IPS-20b (cell line): ENCODE results near the gene APRT.

ENCODE experiments used
- H3K27ac ChIP-seq: one replicate; pipeline ENCODE4 v1.5.1; 2013; ENCODE audit warnings: low read length
- H3K27me3 ChIP-seq: 2 replicates; pipeline ENCODE4 v1.6.1; 2013; ENCODE audit warnings: mild to moderate bottlenecking, low read length, inconsistent platforms; ENCODE audit not compliant: insufficient read depth
- H3K36me3 ChIP-seq: 2 replicates; pipeline ENCODE4 v1.6.1; 2013; ENCODE audit warnings: low read depth, mild to moderate bottlenecking, inconsistent platforms, low read length, moderate library complexity; ENCODE audit not compliant: insufficient read depth
- H3K4me1 ChIP-seq: 2 replicates; pipeline ENCODE4 v1.6.1; 2013; ENCODE audit warnings: mild to moderate bottlenecking, control low read depth, inconsistent platforms, low read length, moderate library complexity; ENCODE audit not compliant: insufficient read depth
- H3K4me3 ChIP-seq: 2 replicates; pipeline ENCODE4 v1.5.1; 2013; ENCODE audit warnings: mild to moderate bottlenecking, low read length, inconsistent platforms
- H3K9ac ChIP-seq: 2 replicates; pipeline ENCODE4 v1.6.1; 2013; ENCODE audit warnings: low read depth, mild to moderate bottlenecking, inconsistent platforms, low read length, moderate library complexity
- H3K9me3 ChIP-seq: 2 replicates; pipeline ENCODE4 v1.6.1; 2013; ENCODE audit warnings: mild to moderate bottlenecking, low read depth, low read length, inconsistent platforms; ENCODE audit not compliant: insufficient read depth

APRT gene

GRCh38 chr16:88810166-88810911 lies 1.4 kb downstream of the APRT start:
- Histone ChIP-seq H3K27ac (no peak overlapping the region), H3K36me3 (peaks cover 53% of the 10 kb centered on the region)

GRCh38 chr16:88809676-88810165 lies 2.0 kb downstream of the APRT start:
- Histone ChIP-seq H3K36me3 (peaks cover 59% of the 10 kb centered on the region), H3K4me3 (peak overlapping the region; percentile 91; the same call in 1 of the 2 replicates), H3K9me3 (no peaks in the 10 kb centered on the region), H3K27ac (no peak overlapping the region), H3K4me1 (peaks cover 4% of the 10 kb centered on the region; the same call in 1 of the 2 replicates), H3K9ac (peak overlapping the region; percentile 92; the same call in 1 of the 2 replicates), H3K27me3 (no peaks in the 10 kb centered on the region)

More at GRCh38 chr16:88810166-88810911, 1.4 kb downstream of the APRT start:
- Histone ChIP-seq H3K27me3 (no peaks in the 10 kb centered on the region), H3K4me3 (peak overlapping the region; percentile 91), H3K9ac (peak overlapping the region; percentile 92), H3K9me3 (no peaks in the 10 kb centered on the region), H3K4me1 (no peaks in the 10 kb centered on the region)

- H3K27me3 ChIP-seq: no peaks in the 10 kb centered on the region
- peaks cover 60% of the 10 kb centered on the region for H3K36me3 ChIP-seq
- H3K27ac ChIP-seq: no peak overlapping the region
- H3K4me1 ChIP-seq: peaks cover 6% of the 10 kb centered on the region; the same call in 1 of the 2 replicates
- H3K9ac ChIP-seq: no peak overlapping the region
- no peaks in the 10 kb centered on the region for H3K9me3 ChIP-seq
- no peak overlapping the region for H3K4me3 ChIP-seq
These were observed 2.6 kb downstream of the APRT start for GRCh38 chr16:88809068-88809675.

GRCh38 chr16:88807626-88808453 lies 3.9 kb downstream of the APRT start:
- H3K27ac ChIP-seq: no peak overlapping the region
- H3K9ac ChIP-seq: no peak overlapping the region
- peaks cover 6% of the 10 kb centered on the region; the same call in 1 of the 2 replicates for H3K4me1 ChIP-seq
- no peak overlapping the region for H3K4me3 ChIP-seq
- no peaks in the 10 kb centered on the region for H3K9me3 ChIP-seq
- peaks cover 60% of the 10 kb centered on the region for H3K36me3 ChIP-seq
- H3K27me3 ChIP-seq: no peaks in the 10 kb centered on the region

- Histone ChIP-seq H3K9me3 (no peaks in the 10 kb centered on the region), H3K27ac (no peak overlapping the region), H3K36me3 (peaks cover 60% of the 10 kb centered on the region), H3K4me3 (no peak overlapping the region), H3K27me3 (no peaks in the 10 kb centered on the region), H3K9ac (no peak overlapping the region), H3K4me1 (peaks cover 6% of the 10 kb centered on the region; the same call in 1 of the 2 replicates)
These were observed 4.5 kb downstream of the APRT start for GRCh38 chr16:88807142-88807625.

GRCh38 chr16:88806491-88807111 lies 5.1 kb downstream of the APRT start:
- H3K4me1 ChIP-seq: peaks cover 6% of the 10 kb centered on the region; the same call in 1 of the 2 replicates
- H3K27me3 ChIP-seq: no peaks in the 10 kb centered on the region
- no peak overlapping the region for H3K27ac ChIP-seq
- no peak overlapping the region for H3K4me3 ChIP-seq
- no peak overlapping the region for H3K9ac ChIP-seq
- no peaks in the 10 kb centered on the region for H3K9me3 ChIP-seq
- peaks cover 60% of the 10 kb centered on the region for H3K36me3 ChIP-seq

GRCh38 chr16:88805887-88806393 lies 5.8 kb downstream of the APRT start:
- peaks cover 60% of the 10 kb centered on the region for H3K36me3 ChIP-seq
- H3K9me3 ChIP-seq: no peaks in the 10 kb centered on the region
- peaks cover 6% of the 10 kb centered on the region; the same call in 1 of the 2 replicates for H3K4me1 ChIP-seq
- no peak overlapping the region for H3K4me3 ChIP-seq
- H3K27ac ChIP-seq: no peak overlapping the region
- H3K27me3 ChIP-seq: no peaks in the 10 kb centered on the region
- no peak overlapping the region for H3K9ac ChIP-seq

- H3K27me3 ChIP-seq: no peaks in the 10 kb centered on the region
- H3K4me3 ChIP-seq: peak overlapping the region; percentile 95; the same call in 1 of the 2 replicates
- H3K4me1 ChIP-seq: peaks cover 6% of the 10 kb centered on the region; the same call in 1 of the 2 replicates
- no peaks in the 10 kb centered on the region for H3K9me3 ChIP-seq
- H3K36me3 ChIP-seq: peaks cover 57% of the 10 kb centered on the region
- H3K27ac ChIP-seq: no peak overlapping the region
- H3K9ac ChIP-seq: peak overlapping the region; percentile 95; the same call in 1 of the 2 replicates
These were observed 6.4 kb downstream of the APRT start for GRCh38 chr16:88805340-88805715.

GRCh38 chr16:88804552-88805339 lies 7.0 kb downstream of the APRT start:
- Histone ChIP-seq H3K4me1 (peaks cover 6% of the 10 kb centered on the region; the same call in 1 of the 2 replicates), H3K9ac (peak overlapping the region; percentile 95), H3K4me3 (peak overlapping the region; percentile 95), H3K27ac (peak overlapping the region; percentile 71), H3K36me3 (peaks cover 51% of the 10 kb centered on the region), H3K9me3 (no peaks in the 10 kb centered on the region), H3K27me3 (no peaks in the 10 kb centered on the region)

GRCh38 chr16:88804173-88804551 lies 7.6 kb downstream of the APRT start:
- Histone ChIP-seq H3K9ac (peak overlapping the region; percentile 95), H3K4me1 (peaks cover 6% of the 10 kb centered on the region; the same call in 1 of the 2 replicates), H3K9me3 (no peaks in the 10 kb centered on the region), H3K27me3 (no peaks in the 10 kb centered on the region), H3K27ac (peak overlapping the region; percentile 71), H3K4me3 (peak overlapping the region; percentile 95), H3K36me3 (peaks cover 45% of the 10 kb centered on the region)
